OCI-LY7 (cell line): Measurements from ENCODE around the gene RBM23. TPM values are rescaled to one million over a fixed set of nuclear protein-coding genes. Genes with fewer than 3 reads are reported as not detected.

ENCODE experiments used
- BruUV-seq: library from RNA; stranded (reverse); fragments of 400-500 nt; replicated peaks from 2 replicates; lab custom pipeline; 2021; lab: Mats Ljungman, UMichigan
- CTCF ChIA-PET: fragments of 300-600 bp; sonication (Branson Sonifier 250); formaldehyde crosslinking; loops from one replicate; lab custom pipeline; 2022; ENCODE audit warnings: antibody characterized with exemption; ENCODE audit not compliant: unreplicated experiment; lab: Charles Lee
- POLR2A ChIA-PET: fragments of 300-600 bp; sonication (Branson Sonifier 250); formaldehyde crosslinking; loops from one replicate; lab custom pipeline; 2022; ENCODE audit warnings: antibody characterized with exemption; lab: Charles Lee
- DNase-seq: peaks from one replicate; pipeline ENCODE4 v3.0.0-alpha.2; 2015; ENCODE audit warnings: low spot score
- H2AFZ ChIP-seq: fragments of 200-600 bp; sonication (generic), shearing (Covaris generic); 2 replicates; pipeline ENCODE4 v1.6.1; 2014; ENCODE audit warnings: mild to moderate bottlenecking, antibody characterized with exemption, low read length, moderate library complexity
- H3K27ac ChIP-seq: fragments of 200-600 bp; sonication (generic); 2 replicates; pipeline ENCODE4 v1.5.1; 2014; ENCODE audit warnings: mixed run types, low read depth, mild to moderate bottlenecking, moderate library complexity, low read length, inconsistent platforms; ENCODE audit not compliant: poor library complexity, severe bottlenecking
- H3K36me3 ChIP-seq: fragments of 200-600 bp; sonication (generic); 2 replicates; pipeline ENCODE4 v1.6.1; 2014; ENCODE audit warnings: mild to moderate bottlenecking, antibody characterized with exemption, low read length, moderate library complexity, mixed read lengths; ENCODE audit not compliant: insufficient read depth
- H3K4me1 ChIP-seq: fragments of 200-600 bp; sonication (generic); 2 replicates; pipeline ENCODE4 v1.5.1; 2014; ENCODE audit warnings: mild to moderate bottlenecking, low read length; ENCODE audit not compliant: insufficient read depth, poor library complexity, severe bottlenecking
- H3K4me2 ChIP-seq: fragments of 200-600 bp; sonication (generic); 2 replicates; pipeline ENCODE4 v1.6.1; 2014; ENCODE audit warnings: mild to moderate bottlenecking, low read length
- H3K4me3 ChIP-seq: fragments of 200-600 bp; sonication (generic); 2 replicates; pipeline ENCODE4 v1.5.1; 2014; ENCODE audit warnings: mild to moderate bottlenecking, low read depth, low read length; ENCODE audit not compliant: poor library complexity, severe bottlenecking
- H3K79me2 ChIP-seq: fragments of 200-600 bp; sonication (generic); 2 replicates; pipeline ENCODE4 v1.6.1; 2016; ENCODE audit warnings: low read depth, mild to moderate bottlenecking, low read length, moderate library complexity, mixed read lengths; ENCODE audit not compliant: insufficient read depth
- H3K9me2 ChIP-seq: fragments of 200-600 bp; sonication (generic); 2 replicates; pipeline ENCODE4 v1.6.1; 2016; ENCODE audit warnings: mild to moderate bottlenecking, low read length, mixed read lengths; ENCODE audit not compliant: insufficient read depth
- H3K9me3 ChIP-seq: fragments of 200-600 bp; sonication (generic); 2 replicates; pipeline ENCODE4 v1.6.1; 2014; ENCODE audit warnings: mild to moderate bottlenecking, mixed run types, low read length, mixed read lengths
- H4K20me1 ChIP-seq: fragments of 200-600 bp; sonication (generic); 2 replicates; pipeline ENCODE4 v1.6.1; 2014; ENCODE audit warnings: mild to moderate bottlenecking, antibody characterized with exemption, low read length, moderate library complexity, mixed read lengths; ENCODE audit not compliant: insufficient read depth
- EZH2phosphoT487 ChIP-seq: fragments of 200-600 bp; sonication (generic); IDR thresholded peaks from 2 replicates; pipeline ENCODE4 v1.6.1; 2018; ENCODE audit warnings: low read depth, borderline replicate concordance, mild to moderate bottlenecking, mixed run types, antibody characterized with exemption, low read length, moderate library complexity, mixed read lengths
- intact Hi-C: fragments of 100-400 bp; cut with micrococcal nuclease; formaldehyde crosslinking; loops from one replicate; pipeline ENCODE4 v1.10.0; 2022; ENCODE audit not compliant: unreplicated experiment
- total RNA-seq, 2 experiments: library from RNA; depleted of rRNA in 1 of 2; stranded (reverse); fragments of >200 nt in 1 of 2; shearing (Covaris generic) in 1 of 2; gene quantifications; 2 replicates each; pipeline ENCODE4 v1.2.3, GENCODE V29; 2014 to 2022
- TF ChIP-seq, protein P1 (sequence below): fragments of 200-600 bp; sonication (generic); conservative IDR thresholded peaks from 2 replicates; pipeline ENCODE4 v1.5.1; 2014; ENCODE audit warnings: mild to moderate bottlenecking, antibody characterized with exemption, low read length, moderate library complexity, mixed read lengths

RBM23 gene
- total RNA-seq, 2 experiments from 2014 or later: 81.0 to 90.1 TPM

GRCh38 chr14:22910916-22911315 lies 8.0 kb downstream of the RBM23 start:
- Histone ChIP-seq H3K27ac (no peak overlapping the region), H3K9me2 (no peaks in the 10 kb centered on the region), H3K4me1 (peaks cover under 1% of the 10 kb centered on the region), H3K79me2 (peaks cover 54% of the 10 kb centered on the region; the same call in 1 of the 2 replicates), H3K36me3 (peaks cover 87% of the 10 kb centered on the region), H4K20me1 (no peaks in the 10 kb centered on the region), H3K4me2 (no peak overlapping the region), H3K4me3 (no peak overlapping the region), H2AFZ (no peak overlapping the region), H3K9me3 (no peaks in the 10 kb centered on the region)
- BruUV-seq: no TSS peak
- DNase-seq: no peak
- TF ChIP-seq, protein P1, sequence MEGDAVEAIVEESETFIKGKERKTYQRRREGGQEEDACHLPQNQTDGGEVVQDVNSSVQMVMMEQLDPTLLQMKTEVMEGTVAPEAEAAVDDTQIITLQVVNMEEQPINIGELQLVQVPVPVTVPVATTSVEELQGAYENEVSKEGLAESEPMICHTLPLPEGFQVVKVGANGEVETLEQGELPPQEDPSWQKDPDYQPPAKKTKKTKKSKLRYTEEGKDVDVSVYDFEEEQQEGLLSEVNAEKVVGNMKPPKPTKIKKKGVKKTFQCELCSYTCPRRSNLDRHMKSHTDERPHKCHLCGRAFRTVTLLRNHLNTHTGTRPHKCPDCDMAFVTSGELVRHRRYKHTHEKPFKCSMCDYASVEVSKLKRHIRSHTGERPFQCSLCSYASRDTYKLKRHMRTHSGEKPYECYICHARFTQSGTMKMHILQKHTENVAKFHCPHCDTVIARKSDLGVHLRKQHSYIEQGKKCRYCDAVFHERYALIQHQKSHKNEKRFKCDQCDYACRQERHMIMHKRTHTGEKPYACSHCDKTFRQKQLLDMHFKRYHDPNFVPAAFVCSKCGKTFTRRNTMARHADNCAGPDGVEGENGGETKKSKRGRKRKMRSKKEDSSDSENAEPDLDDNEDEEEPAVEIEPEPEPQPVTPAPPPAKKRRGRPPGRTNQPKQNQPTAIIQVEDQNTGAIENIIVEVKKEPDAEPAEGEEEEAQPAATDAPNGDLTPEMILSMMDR: no peak
- no peak for TF ChIP-seq EZH2phosphoT487
- intact Hi-C loops: no loop called here
- ChIA-PET POLR2A (interaction anchor here (0.6 kb wide), 1 partner anchor 120 kb away, joined by 3 read pairs; no protein-coding TSS in a partner anchor), CTCF (no interaction called here)

DNA sequence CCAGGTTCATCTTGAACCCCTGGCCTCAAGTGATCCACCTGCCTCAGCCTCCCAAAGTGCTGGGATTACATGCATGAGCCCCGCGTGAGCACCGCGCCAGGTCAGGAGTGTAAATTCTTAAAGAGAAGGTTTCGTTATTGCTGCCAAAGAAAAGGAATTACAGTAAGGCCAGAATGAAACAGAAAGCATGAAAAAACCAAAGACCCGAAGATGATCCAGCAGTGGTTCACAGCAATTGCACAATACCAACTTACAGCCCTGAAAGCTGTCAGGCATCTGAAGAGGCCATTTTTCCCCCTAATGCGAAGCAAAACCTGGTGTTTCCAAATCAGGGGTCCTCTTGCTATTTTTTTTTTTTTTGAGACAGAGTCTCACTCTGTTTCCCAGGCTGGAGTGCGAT lies 10.3 kb downstream of the RBM23 start:
- POLR2A ChIA-PET: interaction anchor here (1.2 to 2.0 kb wide), 3 partner anchors 8 to 19 kb away, joined by 4 to 7 read pairs (median 6); partner anchors contain the start of gene RBM23
- H3K79me2 ChIP-seq: peaks cover 35% of the 10 kb centered on the region; the same call in 1 of the 2 replicates
- intact Hi-C loops: no loop called here
- H3K4me2 ChIP-seq: no peak overlapping the region
- H4K20me1 ChIP-seq: no peaks in the 10 kb centered on the region
- DNase-seq: no peak
- no peaks in the 10 kb centered on the region for H3K4me1 ChIP-seq
- CTCF ChIA-PET: no interaction called here
- H3K36me3 ChIP-seq: peaks cover 95% of the 10 kb centered on the region
- BruUV-seq: no TSS peak
- no peak overlapping the region for H3K27ac ChIP-seq
- H3K9me3 ChIP-seq: no peaks in the 10 kb centered on the region
- H3K9me2 ChIP-seq: no peaks in the 10 kb centered on the region
- TF ChIP-seq EZH2phosphoT487: no peak
- TF ChIP-seq, protein P1: no peak
- H2AFZ ChIP-seq: no peak overlapping the region
- no peak overlapping the region for H3K4me3 ChIP-seq

- Histone ChIP-seq H3K27ac (no peak overlapping the region), H3K4me2 (no peak overlapping the region), H3K9me3 (no peaks in the 10 kb centered on the region), H3K4me3 (no peak overlapping the region), H3K79me2 (peaks cover 23% of the 10 kb centered on the region; the same call in 1 of the 2 replicates), H3K4me1 (no peaks in the 10 kb centered on the region), H3K9me2 (no peaks in the 10 kb centered on the region), H2AFZ (no peak overlapping the region), H3K36me3 (peaks cover 98% of the 10 kb centered on the region), H4K20me1 (no peaks in the 10 kb centered on the region)
- POLR2A ChIA-PET: interaction anchor here (1.2 to 2.0 kb wide), 3 partner anchors 9 to 17 kb away, joined by 4 to 7 read pairs (median 6); partner anchors contain the start of gene RBM23
- no peak for DNase-seq
- CTCF ChIA-PET: no interaction called here
- no peak for TF ChIP-seq EZH2phosphoT487
- TF ChIP-seq, protein P1: no peak
- intact Hi-C loops: no loop called here
- no TSS peak for BruUV-seq
These were observed 11.5 kb downstream of the RBM23 start for GRCh38 chr14:22907429-22907828.
